B cell (primary cell): ENCODE results near the gene TREML2. TPM values are rescaled to one million over a fixed set of nuclear protein-coding genes. Genes with fewer than 3 reads are reported as not detected.

ENCODE experiments used
- ATAC-seq: fragments of 200-7000 bp; cut with Tn5 transposase; one replicate; pipeline ENCODE4 v1.10.0; 2021; ENCODE audit warnings: low read depth, mild to moderate bottlenecking, moderate number of reproducible peaks, moderate library complexity
- CTCF ChIA-PET: fragments of 350-600 bp; sonication (Branson Sonifier 250); formaldehyde crosslinking; loops from one replicate; lab custom pipeline; 2021; ENCODE audit warnings: antibody characterized with exemption, inconsistent platforms; lab: Charles Lee
- POLR2A ChIA-PET: fragments of 350-600 bp; sonication (Branson Sonifier 250); formaldehyde crosslinking; loops from one replicate; lab custom pipeline; 2021; ENCODE audit warnings: antibody characterized with exemption; lab: Charles Lee
- DNase-seq: peaks from one replicate; pipeline ENCODE4 v3.0.0; 2013
- H2AFZ ChIP-seq: 2 replicates; pipeline ENCODE4 v1.6.1; 2012; ENCODE audit warnings: mild to moderate bottlenecking, low read depth, low read length; ENCODE audit not compliant: insufficient read depth, poor library complexity, severe bottlenecking
- H3K27ac ChIP-seq, 2 donors: 1 replicate in 1 of 2; 2 replicates in 1 of 2; pipeline ENCODE4 v1.5.1; 2012 to 2013; ENCODE audit warnings: low read length in 2 of 2, mild to moderate bottlenecking in 2 of 2, moderate library complexity in 1 of 2
- H3K27me3 ChIP-seq, 4 experiments: fragments of 200-600 bp in 1 of 4; sonication (generic) in 1 of 4; replicated peaks in 1 of 4; 1 replicate in 2 of 4; 2 replicates in 2 of 4; pipeline versions ENCODE4 v1.6.1 to v1.7.0; 2013 to 2016; ENCODE audit warnings: low read length in 3 of 4, mild to moderate bottlenecking in 2 of 4, mixed read lengths in 1 of 4, moderate library complexity in 1 of 4; ENCODE audit not compliant: insufficient read depth in 4 of 4, control insufficient read depth in 3 of 4; ENCODE audit errors: control extremely low read depth in 1 of 4
- H3K36me3 ChIP-seq, 2 experiments: replicated peaks in 1 of 2; 1 replicate in 1 of 2; 2 replicates in 1 of 2; pipeline versions ENCODE4 v1.6.1 to v1.7.1; 2013; ENCODE audit warnings: low read length in 1 of 2; ENCODE audit not compliant: insufficient read depth in 2 of 2, control insufficient read depth in 1 of 2; ENCODE audit errors: control extremely low read depth in 1 of 2, extremely low read depth in 1 of 2
- H3K4me1 ChIP-seq, 2 donors: fragments of 200-600 bp in 1 of 2; sonication (generic) in 1 of 2; 1 replicate in 1 of 2; 2 replicates in 1 of 2; pipeline versions ENCODE4 v1.5.1 to v1.6.1; 2013 to 2017; ENCODE audit warnings: low read length in 2 of 2; ENCODE audit not compliant: control insufficient read depth in 2 of 2, insufficient read depth in 2 of 2
- H3K4me2 ChIP-seq: replicated peaks from 2 replicates; pipeline ENCODE3; 2012; ENCODE audit warnings: mild to moderate bottlenecking, low read depth, low read length; ENCODE audit not compliant: poor library complexity, severe bottlenecking
- H3K4me3 ChIP-seq, 5 experiments: fragments of 200-600 bp in 1 of 5; sonication (generic) in 1 of 5; 1 replicate in 3 of 5; 2 replicates in 2 of 5; pipeline versions ENCODE4 v1.5.1 to v1.7.0; 2011 to 2016; ENCODE audit warnings: low read length in 4 of 5, mild to moderate bottlenecking in 4 of 5, low read depth in 2 of 5, control low read depth in 1 of 5, moderate library complexity in 1 of 5; ENCODE audit not compliant: insufficient read depth in 1 of 5; ENCODE audit errors: control extremely low read depth in 1 of 5, extremely low read depth in 1 of 5
- H3K79me2 ChIP-seq: fragments of 200-600 bp; sonication (generic); one replicate; pipeline ENCODE4 v1.6.0; 2016; ENCODE audit warnings: low read length; ENCODE audit not compliant: control insufficient read depth, insufficient read depth
- H3K9ac ChIP-seq: fragments of 200-600 bp; sonication (generic); 2 replicates; pipeline ENCODE4 v1.6.1; 2017; ENCODE audit warnings: mild to moderate bottlenecking, low read length, moderate library complexity
- H3K9me3 ChIP-seq, 3 donors: one replicate each; pipeline versions ENCODE4 v1.6.1 to v1.7.1; 2013; ENCODE audit warnings: low read length in 2 of 3; ENCODE audit not compliant: control insufficient read depth in 2 of 3, insufficient read depth in 1 of 3; ENCODE audit errors: control extremely low read depth in 1 of 3
- H4K20me1 ChIP-seq: 2 replicates; pipeline ENCODE4 v1.6.0; 2012; ENCODE audit warnings: mild to moderate bottlenecking, low read length; ENCODE audit not compliant: insufficient read depth, control insufficient read depth, poor library complexity, severe bottlenecking
- H3K27ac Mint-ChIP-seq: one replicate; pipeline ENCODE4 v1.8.0; 2021; ENCODE audit warnings: mixed read lengths
- H3K27me3 Mint-ChIP-seq: one replicate; pipeline ENCODE4 v1.8.0; 2021; ENCODE audit warnings: mixed read lengths
- H3K4me1 Mint-ChIP-seq: one replicate; pipeline ENCODE4 v1.8.0; 2021; ENCODE audit warnings: mixed read lengths
- H3K4me3 Mint-ChIP-seq: one replicate; pipeline ENCODE4 v1.8.0; 2021; ENCODE audit warnings: mixed read lengths
- H3K9me3 Mint-ChIP-seq: one replicate; pipeline ENCODE4 v1.8.0; 2022; ENCODE audit warnings: mixed read lengths; ENCODE audit not compliant: insufficient read depth
- CTCF ChIP-seq: fragments of 200-600 bp; IDR thresholded peaks from one replicate; pipeline ENCODE4 v1.8.0; 2022; ENCODE audit warnings: antibody characterized with exemption, mild to moderate bottlenecking
- EZH2 ChIP-seq: IDR thresholded peaks from 2 replicates; pipeline ENCODE4 v1.6.1; 2012; ENCODE audit warnings: borderline replicate concordance, low read depth, mild to moderate bottlenecking, moderate library complexity, low read length; ENCODE audit not compliant: insufficient read depth, poor library complexity, severe bottlenecking
- WGBS: methylation state at CpG from one replicate; pipeline ENCODE4 v1.1.5; 2013; ENCODE audit warnings: missing lambda C conversion rate; ENCODE audit not compliant: insufficient coverage; 5-methylcytosine and 5-hydroxymethylcytosine counted together
- intact Hi-C: fragments of 100-400 bp; cut with micrococcal nuclease; formaldehyde crosslinking; loops from one replicate; pipeline ENCODE4 v1.10.0; 2022
- polyA plus RNA-seq: library from polyadenylated mRNA; depleted of rRNA; stranded (reverse); fragments of >200 nt; gene quantifications from 2 replicates; pipeline ENCODE4 v1.2.3, GENCODE V29; 2012
- total RNA-seq, 2 donors: library from RNA; stranded (reverse); fragments of 120-200 nt in 1 of 2; gene quantifications; 1 replicate in 1 of 2; 2 replicates in 1 of 2; pipeline versions ENCODE4 v1.2.3 to v1.2.4, GENCODE V29; 2013 to 2022

TREML2 gene
- total and polyA plus RNA-seq, 2 donors (not counting 1 experiment from before 2014, with no cell fraction given), result 9.6 to 51.1 TPM

- Histone ChIP-seq H3K27ac (no peak overlapping the region), H3K79me2 (no peaks in the 10 kb centered on the region), H3K4me2 (no peak overlapping the region), H3K9ac (no peak overlapping the region), H3K4me3 (no peak overlapping the region), H3K27me3 (peaks cover 0 to 16% (median 4%) of the 10 kb centered on the region in 4 experiments), H3K4me1 (no peaks in the 10 kb centered on the region), H2AFZ (no peak overlapping the region), H4K20me1 (no peaks in the 10 kb centered on the region), H3K9me3 (peaks cover 0 to 8% (median 0%) of the 10 kb centered on the region in 3 donors), H3K36me3 (no peaks in the 10 kb centered on the region)
- peaks cover 27% of the 10 kb centered on the region for H3K27me3 Mint-ChIP-seq
- DNase-seq (no peak), ATAC-seq (no peak)
- intact Hi-C loops, result no loop called here
- no peak for TF ChIP-seq EZH2
- TF ChIP-seq CTCF, result no peak
- no peaks in the 10 kb centered on the region for H3K4me1 Mint-ChIP-seq
- 94% methylated on average over 6 of the region's 6 CpGs for WGBS
- H3K27ac Mint-ChIP-seq, result no peak overlapping the region
- H3K9me3 Mint-ChIP-seq, result no peaks in the 10 kb centered on the region
- POLR2A ChIA-PET, result no interaction called here
- CTCF ChIA-PET, result no interaction called here
- no peak overlapping the region for H3K4me3 Mint-ChIP-seq
Measured at GRCh38 chr6:41156771-41157170, 44.2 kb downstream of the TREML2 start.

- Histone ChIP-seq H3K4me3 (no peak overlapping the region), H3K9me3 (peaks cover 0 to 4% (median 0%) of the 10 kb centered on the region in 3 donors), H3K79me2 (no peaks in the 10 kb centered on the region), H3K27ac (no peak overlapping the region), H3K4me2 (no peak overlapping the region), H2AFZ (no peak overlapping the region), H3K4me1 (no peaks in the 10 kb centered on the region), H3K9ac (no peak overlapping the region), H4K20me1 (no peaks in the 10 kb centered on the region), H3K27me3 (peaks cover 0 to 8% (median 3%) of the 10 kb centered on the region in 4 experiments), H3K36me3 (no peaks in the 10 kb centered on the region)
- Mint-ChIP-seq H3K4me1 (no peaks in the 10 kb centered on the region), H3K27ac (no peak overlapping the region), H3K27me3 (peaks cover 26% of the 10 kb centered on the region), H3K9me3 (no peaks in the 10 kb centered on the region), H3K4me3 (no peak overlapping the region)
- no peak for ATAC-seq
- ChIA-PET POLR2A (no interaction called here), CTCF (no interaction called here)
- no peak for TF ChIP-seq EZH2
- no peak for TF ChIP-seq CTCF
- DNase-seq, result no peak
- 100% methylated on average over 2 of the region's 4 CpGs for WGBS
- intact Hi-C loops, result no loop called here
Measured at GRCh38 chr6:41156001-41156400, 44.9 kb downstream of the TREML2 start.
